Ovary (tissue), 9 donors: ENCODE data around the gene CYP4F22. TPM values are rescaled to one million over a fixed set of nuclear protein-coding genes. Genes with fewer than 3 reads are reported as not detected.
"Not testable (repeated sequence)": the region's sequence is repeated elsewhere in the genome, so short reads cannot be mapped to it uniquely, and the experiment has no call there.

Experiments used
- DNase-seq, 5 donors: peaks; one replicate each; pipeline ENCODE4 v3.0.0-alpha.2; 2019 to 2020
- H3K27ac ChIP-seq, 2 donors: fragments of 200-600 bp; one replicate each; pipeline versions ENCODE4 v1.5.1 to v1.8.0; 2019 to 2022
- H3K27me3 ChIP-seq: fragments of 200-600 bp; one replicate; pipeline ENCODE4 v1.8.0; 2022
- H3K36me3 ChIP-seq: fragments of 200-600 bp; sonication (generic); one replicate; pipeline ENCODE4 v1.5.1; 2019
- H3K4me1 ChIP-seq: one replicate; pipeline ENCODE4 v1.8.1; 2013; ENCODE audit warnings: mild to moderate bottlenecking, moderate library complexity; ENCODE audit not compliant: insufficient read depth
- H3K4me3 ChIP-seq: fragments of 200-600 bp; sonication (generic); one replicate; pipeline ENCODE4 v1.5.1; 2017
- H3K9me3 ChIP-seq, 2 donors: fragments of 200-600 bp in 1 of 2; sonication (generic) in 1 of 2; one replicate each; pipeline versions ENCODE4 v1.5.1 to v1.8.1; 2013 to 2019; ENCODE audit warnings: mild to moderate bottlenecking in 1 of 2, moderate library complexity in 1 of 2
- CTCF ChIP-seq, 3 donors: fragments of 450-650 bp in 2 of 3; fragments of 200-600 bp in 1 of 3; IDR thresholded peaks; one replicate each; pipeline versions ENCODE4 v1.5.1 to v1.8.0; 2016 to 2022; ENCODE audit warnings: antibody characterized with exemption in 3 of 3, mild to moderate bottlenecking in 1 of 3
- EP300 ChIP-seq: sonication (generic); formaldehyde crosslinking; IDR thresholded peaks from one replicate; pipeline ENCODE4 v1.6.1; 2017; ENCODE audit warnings: antibody characterized with exemption
- POLR2A ChIP-seq: fragments of 450-650 bp; IDR thresholded peaks from one replicate; pipeline ENCODE4 v1.6.1; 2017; ENCODE audit warnings: antibody characterized with exemption, mild to moderate bottlenecking, moderate library complexity
- WGBS, 3 donors: extraction: QIAGEN DNeasy Blood & Tissue Kit in 1 of 3; methylation state at CpG; one replicate each; pipeline versions ENCODE4 v1.1.5 to v1.1.7; 2013 to 2017; 5-methylcytosine and 5-hydroxymethylcytosine counted together
- intact Hi-C, 4 donors: fragments of 100-400 bp; cut with DNase I; formaldehyde crosslinking; loops; one replicate each; pipeline versions ENCODE4 v1.11.0 to v1.15.1; 2022 to 2023
- polyA plus RNA-seq, 2 donors: library from polyadenylated mRNA; stranded (reverse); fragments of 200-250 nt in 1 of 2; fragments of 350-450 nt in 1 of 2; fragmentation: Illumina TruSeq in 1 of 2; extraction: RNeasy Lipid Tissue Mini Kit (QIAGEN cat#74804) in 1 of 2; gene quantifications; one replicate each; pipeline ENCODE4 v1.2.3, GENCODE V29; 2013 to 2014
- total RNA-seq, 7 donors: library from RNA; depleted of rRNA in 2 of 7; stranded (reverse); fragments of >200 nt in 2 of 7; fragmentation: NEBNext Ultra II Directional in 3 of 7; extraction: Animal tissue kit (Norgen Biotek cat#: 25700) in 3 of 7; gene quantifications; one replicate each; pipeline versions ENCODE4 v1.1.0 to v1.2.4, GENCODE V29; 2016 to 2023
- donor health status: DM: no; HTN: no; CAD: no; lungs with moderate emphysema.
- donor health status: DM: no; HTN: no; CAD: no.
- donor health status: Bipolar disorder and iron deficiency.
- donor health status: DM: yes; HTN: yes; CAD: no.
- donor health status: DM: no; HTN: no; CAD: no.
- donor health status: DM: yes; HTN: yes; CAD: no.

CYP4F22 gene
- total and polyA plus RNA-seq, 9 donors: 0.08 to 0.13 (median 0.13) TPM; not detected in 6

- no peaks in the 10 kb centered on the region for H3K27me3 ChIP-seq
These were observed 21.5 kb downstream of the CYP4F22 start for GRCh38 chr19:15529774-15530372.

GRCh38 chr19:15532779-15533521 is 24.6 kb downstream of the CYP4F22 start:
- 65 to 66% (median 65%) methylated on average over 2 of the region's 2 CpGs for WGBS, 3 donors
- Histone ChIP-seq H3K4me3 (no peak overlapping the region), H3K27me3 (no peaks in the 10 kb centered on the region), H3K9me3 (no peaks in the 10 kb centered on the region), H3K27ac (no peak overlapping the region), H3K4me1 (no peaks in the 10 kb centered on the region), H3K36me3 (no peaks in the 10 kb centered on the region)
- no peak for DNase-seq
- intact Hi-C loops: no loop called here
- TF ChIP-seq EP300 (no peak), POLR2A (no peak), CTCF (IDR thresholded peaks at IDR 0.05) (no peak)

More at GRCh38 chr19:15529774-15530372, 21.5 kb downstream of the CYP4F22 start:
- 65 to 77% (median 69%) methylated on average over 8 of the region's 8 CpGs for WGBS, 3 donors
- no peaks in the 10 kb centered on the region for H3K4me1 ChIP-seq
- no peaks in the 10 kb centered on the region for H3K9me3 ChIP-seq
- no peak for DNase-seq
- intact Hi-C loops: no loop called here
- H3K4me3 ChIP-seq: no peak overlapping the region
- no peak for TF ChIP-seq EP300
- no peak overlapping the region for H3K27ac ChIP-seq
- no peaks in the 10 kb centered on the region for H3K36me3 ChIP-seq

GRCh38 chr19:15533522-15533830 is 25.2 kb downstream of the CYP4F22 start:
- H3K9me3 ChIP-seq, H3K36me3 ChIP-seq, intact Hi-C loops, H3K4me3 ChIP-seq, H3K27ac ChIP-seq, H3K4me1 ChIP-seq, DNase-seq, H3K27me3 ChIP-seq: not testable (repeated sequence)
- WGBS, 3 donors: 54 to 61% (median 55%) methylated on average over 4 of the region's 4 CpGs

GRCh38 chr19:15534957-15535864 is 26.9 kb downstream of the CYP4F22 start:
- H3K36me3 ChIP-seq: no peaks in the 10 kb centered on the region
- DNase-seq: no peak
- no peaks in the 10 kb centered on the region for H3K27me3 ChIP-seq
- H3K9me3 ChIP-seq: no peaks in the 10 kb centered on the region
- TF ChIP-seq POLR2A (no peak), EP300 (no peak), CTCF (IDR thresholded peaks at IDR 0.05) (no peak)
- intact Hi-C loops: no loop called here
- WGBS, 3 donors: 61 to 68% (median 64%) methylated on average over 6 of the region's 6 CpGs
- no peaks in the 10 kb centered on the region for H3K4me1 ChIP-seq
- no peak overlapping the region for H3K4me3 ChIP-seq
- H3K27ac ChIP-seq: no peak overlapping the region

- intact Hi-C loops: no loop called here
- DNase-seq: no peak
- H3K4me1 ChIP-seq: no peaks in the 10 kb centered on the region
- H3K9me3 ChIP-seq: no peaks in the 10 kb centered on the region
- TF ChIP-seq EP300 (no peak), CTCF (IDR thresholded peaks at IDR 0.05) (no peak), POLR2A (no peak)
- H3K27ac ChIP-seq: no peak overlapping the region
- H3K36me3 ChIP-seq: no peaks in the 10 kb centered on the region
- no peak overlapping the region for H3K4me3 ChIP-seq
- 43 to 71% (median 61%) methylated on average over 4 of the region's 4 CpGs for WGBS, 3 donors
- no peaks in the 10 kb centered on the region for H3K27me3 ChIP-seq
These were observed 28.0 kb downstream of the CYP4F22 start for GRCh38 chr19:15536350-15536749.
